PC-3 (cell line): ENCODE data around the gene SHPK. TPM values are rescaled to one million over a fixed set of nuclear protein-coding genes. Genes with fewer than 3 reads are reported as not detected.

Experiments
- ATAC-seq: fragments of 200-7000 bp; cut with Tn5 transposase; 2 replicates; pipeline ENCODE4 v1.9.1; 2020; ENCODE audit warnings: mild to moderate bottlenecking, moderate library complexity
- BruUV-seq: library from RNA; stranded (reverse); fragments of 400-500 nt; replicated peaks from 2 replicates; lab custom pipeline; 2021; lab: Mats Ljungman, UMichigan
- CTCF ChIA-PET: fragments of 300-600 bp; sonication (Branson Sonifier 250); formaldehyde crosslinking; loops from one replicate; lab custom pipeline; 2022; ENCODE audit warnings: antibody characterized with exemption; lab: Charles Lee
- POLR2A ChIA-PET: fragments of 300-600 bp; sonication (Branson Sonifier 250); formaldehyde crosslinking; loops from one replicate; lab custom pipeline; 2022; ENCODE audit warnings: antibody characterized with exemption; ENCODE audit not compliant: unreplicated experiment; lab: Charles Lee
- DNase-seq: peaks from one replicate; pipeline ENCODE4 v3.0.0-alpha.2; 2015
- H2AFZ ChIP-seq: fragments of 300-600 bp; sonication (generic); 2 replicates; pipeline ENCODE4 v1.6.0; 2016; ENCODE audit warnings: antibody characterized with exemption, low read length
- H3F3A ChIP-seq: fragments of 300-600 bp; sonication (generic); one replicate; pipeline ENCODE4 v1.6.0; 2017; ENCODE audit warnings: antibody characterized with exemption, low read length, control low read depth, mild to moderate bottlenecking; ENCODE audit not compliant: unreplicated experiment
- H3K27ac ChIP-seq: fragments of 300-600 bp; sonication (generic); 2 replicates; pipeline ENCODE4 v1.5.1; 2016; ENCODE audit warnings: mild to moderate bottlenecking, low read length
- H3K27me3 ChIP-seq: fragments of 300-600 bp; sonication (generic); 2 replicates; pipeline ENCODE4 v1.6.1; 2016; ENCODE audit warnings: low read length, mixed read lengths
- H3K36me3 ChIP-seq: fragments of 300-600 bp; sonication (generic); 2 replicates; pipeline ENCODE4 v1.6.1; 2016; ENCODE audit warnings: low read depth, mixed run types, low read length, mixed read lengths
- H3K4me1 ChIP-seq: fragments of 300-600 bp; sonication (generic); 2 replicates; pipeline ENCODE4 v1.5.1; 2016; ENCODE audit warnings: low read length; ENCODE audit not compliant: insufficient read depth
- H3K4me2 ChIP-seq: fragments of 300-600 bp; sonication (generic); 2 replicates; pipeline ENCODE4 v1.6.0; 2016; ENCODE audit warnings: low read length
- H3K4me3 ChIP-seq: fragments of 300-600 bp; sonication (generic); 2 replicates; pipeline ENCODE4 v1.5.1; 2016; ENCODE audit warnings: mild to moderate bottlenecking, low read length, mixed read lengths
- H3K79me2 ChIP-seq: fragments of 300-600 bp; sonication (generic); 2 replicates; pipeline ENCODE4 v1.6.1; 2017; ENCODE audit warnings: low read length, mixed read lengths
- H3K9ac ChIP-seq: fragments of 300-600 bp; sonication (generic); 2 replicates; pipeline ENCODE4 v1.6.0; 2016; ENCODE audit warnings: mild to moderate bottlenecking, low read length
- H3K9me2 ChIP-seq: fragments of 300-600 bp; sonication (generic); replicated peaks from 2 replicates; pipeline ENCODE4 v1.6.1; 2016; ENCODE audit warnings: mixed run types, low read length, mixed read lengths
- H3K9me3 ChIP-seq: fragments of 300-600 bp; sonication (generic); 2 replicates; pipeline ENCODE4 v1.6.1; 2016; ENCODE audit warnings: low read length, mixed read lengths
- H4K20me1 ChIP-seq: fragments of 300-600 bp; sonication (generic); 2 replicates; pipeline ENCODE4 v1.6.1; 2016; ENCODE audit warnings: low read length, mixed read lengths
- EZH2 ChIP-seq: fragments of 300-600 bp; sonication (generic); IDR thresholded peaks from one replicate; pipeline ENCODE4 v1.6.1; 2017; ENCODE audit warnings: antibody characterized with exemption, mild to moderate bottlenecking, low read length; ENCODE audit not compliant: unreplicated experiment
- EZH2phosphoT487 ChIP-seq: fragments of 300-600 bp; sonication (generic); IDR thresholded peaks from 2 replicates; pipeline ENCODE4 v1.6.1; 2018; ENCODE audit warnings: mild to moderate bottlenecking, antibody characterized with exemption, low read length, borderline replicate concordance
- intact Hi-C: fragments of 100-400 bp; cut with micrococcal nuclease; formaldehyde crosslinking; loops from 2 replicates; pipeline ENCODE4 v1.9.0; 2023
- total RNA-seq: library from RNA; depleted of rRNA; stranded (reverse); fragments of >200 nt; gene quantifications from 2 replicates; pipeline ENCODE4 v1.2.3, GENCODE V29; 2014
- TF ChIP-seq, protein P1 (sequence below): fragments of 300-600 bp; sonication (generic); conservative IDR thresholded peaks from 2 replicates; pipeline ENCODE4 v1.5.1; 2017; ENCODE audit warnings: antibody characterized with exemption, low read depth, mild to moderate bottlenecking, low read length

The SHPK gene
- total RNA-seq, 1 experiment from 2014 or later: 22.4 TPM

DNA sequence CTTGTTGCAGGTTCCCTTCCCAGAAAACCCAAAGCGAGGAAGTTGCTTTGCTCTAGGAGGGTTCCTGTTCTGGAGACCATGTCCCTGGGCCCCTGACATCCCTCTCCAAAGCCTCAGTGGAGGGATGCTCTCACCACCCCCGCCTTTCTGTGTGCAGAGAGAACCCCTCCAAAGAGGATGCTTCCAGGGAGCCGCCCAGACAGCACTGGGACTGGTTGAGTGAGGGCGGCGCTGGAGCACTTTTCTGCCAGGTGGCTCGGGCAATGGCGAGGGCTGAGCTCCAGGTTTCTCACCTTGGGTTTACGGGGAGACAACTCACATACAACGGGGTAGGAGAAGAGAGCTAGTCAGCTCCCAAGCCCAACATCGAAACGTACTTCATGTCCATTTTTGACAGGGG, 39.8 kb upstream of the SHPK start:
- POLR2A ChIA-PET: no interaction called here
- TF ChIP-seq EZH2 (no peak), EZH2phosphoT487 (no peak)
- TF ChIP-seq, protein P1, sequence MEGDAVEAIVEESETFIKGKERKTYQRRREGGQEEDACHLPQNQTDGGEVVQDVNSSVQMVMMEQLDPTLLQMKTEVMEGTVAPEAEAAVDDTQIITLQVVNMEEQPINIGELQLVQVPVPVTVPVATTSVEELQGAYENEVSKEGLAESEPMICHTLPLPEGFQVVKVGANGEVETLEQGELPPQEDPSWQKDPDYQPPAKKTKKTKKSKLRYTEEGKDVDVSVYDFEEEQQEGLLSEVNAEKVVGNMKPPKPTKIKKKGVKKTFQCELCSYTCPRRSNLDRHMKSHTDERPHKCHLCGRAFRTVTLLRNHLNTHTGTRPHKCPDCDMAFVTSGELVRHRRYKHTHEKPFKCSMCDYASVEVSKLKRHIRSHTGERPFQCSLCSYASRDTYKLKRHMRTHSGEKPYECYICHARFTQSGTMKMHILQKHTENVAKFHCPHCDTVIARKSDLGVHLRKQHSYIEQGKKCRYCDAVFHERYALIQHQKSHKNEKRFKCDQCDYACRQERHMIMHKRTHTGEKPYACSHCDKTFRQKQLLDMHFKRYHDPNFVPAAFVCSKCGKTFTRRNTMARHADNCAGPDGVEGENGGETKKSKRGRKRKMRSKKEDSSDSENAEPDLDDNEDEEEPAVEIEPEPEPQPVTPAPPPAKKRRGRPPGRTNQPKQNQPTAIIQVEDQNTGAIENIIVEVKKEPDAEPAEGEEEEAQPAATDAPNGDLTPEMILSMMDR: no peak

DNA sequence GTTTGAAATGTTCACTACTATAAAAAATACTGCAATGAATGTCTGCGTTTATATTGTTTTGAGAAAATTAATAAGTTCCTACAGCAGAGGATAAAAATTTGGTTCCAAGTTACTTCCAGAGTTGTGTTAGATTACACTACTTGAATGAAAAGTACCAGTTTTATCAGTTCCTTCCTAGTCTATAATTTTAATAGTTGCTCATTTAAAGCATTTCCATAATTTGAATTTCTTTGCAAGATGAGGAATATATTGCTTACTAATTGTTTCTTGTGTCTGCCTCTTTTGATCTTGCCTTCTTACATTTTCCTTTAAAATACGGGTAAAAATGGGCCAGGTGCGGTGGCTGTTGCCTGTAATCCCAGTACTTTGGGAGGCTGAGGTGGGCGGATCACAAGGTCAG, 36.5 kb upstream of the SHPK start:
- Histone ChIP-seq H3K4me3 (no peak overlapping the region), H3K4me1 (0 out of 2 replicates have a peak, but pooled peaks cover 1% of the 10 kb centered on the region), H3K27ac (no peak overlapping the region), H4K20me1 (peaks cover 2% of the 10 kb centered on the region; the same call in 1 of the 2 replicates), H3K9ac (no peak overlapping the region), H3K4me2 (no peak overlapping the region), H3K27me3 (no peaks in the 10 kb centered on the region), H3K9me2 (no peaks in the 10 kb centered on the region), H3F3A (no peaks in the 10 kb centered on the region), H3K36me3 (no peaks in the 10 kb centered on the region), H3K79me2 (peaks cover 26% of the 10 kb centered on the region), H2AFZ (no peak overlapping the region), H3K9me3 (no peaks in the 10 kb centered on the region)
- intact Hi-C loops: no loop called here
- no peak for ATAC-seq
- DNase-seq: no peak
- no TSS peak for BruUV-seq
- no peak for TF ChIP-seq EZH2phosphoT487
- ChIA-PET POLR2A (no interaction called here), CTCF (no interaction called here)

More for the DNA sequence above, 39.8 kb upstream of the SHPK start:
- H3K27me3 ChIP-seq: no peaks in the 10 kb centered on the region
- no peaks in the 10 kb centered on the region for H4K20me1 ChIP-seq
- no peak for DNase-seq
- no peaks in the 10 kb centered on the region for H3K9me2 ChIP-seq
- H3K9me3 ChIP-seq: no peaks in the 10 kb centered on the region
- intact Hi-C loops: no loop called here
- H2AFZ ChIP-seq: no peak overlapping the region
- H3F3A ChIP-seq: no peaks in the 10 kb centered on the region
- ATAC-seq: no peak
- H3K4me1 ChIP-seq: no peaks in the 10 kb centered on the region
- H3K4me2 ChIP-seq: no peak overlapping the region
- H3K9ac ChIP-seq: no peak overlapping the region
- no peaks in the 10 kb centered on the region for H3K36me3 ChIP-seq
- no peak overlapping the region for H3K27ac ChIP-seq
- CTCF ChIA-PET: no interaction called here
- BruUV-seq: no TSS peak
- 0 out of 2 replicates have a peak, but pooled peaks cover under 1% of the 10 kb centered on the region for H3K79me2 ChIP-seq
- H3K4me3 ChIP-seq: no peak overlapping the region

DNA sequence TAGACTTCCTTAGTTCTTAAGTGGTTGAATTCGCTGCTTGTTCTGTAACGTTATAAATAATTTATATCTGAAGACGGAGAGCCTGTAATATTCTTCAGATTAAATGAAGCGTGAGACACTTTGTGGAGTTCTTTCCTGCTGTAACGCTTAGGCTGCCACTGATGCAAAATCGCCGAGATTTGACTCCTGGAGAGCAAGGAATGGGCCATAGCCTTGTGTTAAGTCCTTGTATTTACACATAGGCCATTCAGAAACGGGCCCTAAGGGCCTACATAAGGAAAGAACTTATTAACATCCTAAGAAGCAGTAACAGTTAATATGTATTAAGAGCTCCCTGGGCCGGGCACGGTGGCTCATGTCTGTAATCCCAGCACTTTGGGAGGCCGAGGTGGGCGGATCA, 33.5 kb upstream of the SHPK start:
- H3K36me3 ChIP-seq: no peaks in the 10 kb centered on the region
- intact Hi-C loops: loop anchor here (2.0 kb wide), 1 partner anchor 33 kb away; the partner anchor contains the start of genes CTNS and SHPK
- H3K9me3 ChIP-seq: no peaks in the 10 kb centered on the region
- no peaks in the 10 kb centered on the region for H3K9me2 ChIP-seq
- H3K4me2 ChIP-seq: peak overlapping the region; percentile 82
- H3K9ac ChIP-seq: peak overlapping the region; percentile 95
- ATAC-seq: no peak
- ChIA-PET CTCF (no interaction called here), POLR2A (no interaction called here)
- DNase-seq: no peak
- H3K4me3 ChIP-seq: peak overlapping the region; percentile 99
- TF ChIP-seq EZH2phosphoT487: no peak
- TF ChIP-seq, protein P1: no peak
- no peak for TF ChIP-seq EZH2
- no peak overlapping the region for H3K27ac ChIP-seq
- H4K20me1 ChIP-seq: peaks cover 13% of the 10 kb centered on the region; the same call in 1 of the 2 replicates
- peaks cover 47% of the 10 kb centered on the region for H3K79me2 ChIP-seq
- no peaks in the 10 kb centered on the region for H3F3A ChIP-seq
- H3K4me1 ChIP-seq: peaks cover 11% of the 10 kb centered on the region; the same call in 1 of the 2 replicates
- no peak overlapping the region for H2AFZ ChIP-seq
- H3K27me3 ChIP-seq: no peaks in the 10 kb centered on the region
- BruUV-seq: no TSS peak
